Adrenal gland (tissue), 12 donors: Measurements from ENCODE around the gene SOX14. TPM values are rescaled to one million over a fixed set of nuclear protein-coding genes. Genes with fewer than 3 reads are reported as not detected.

Source experiments
- DNase-seq, 7 donors: peaks; one replicate each; pipeline ENCODE4 v3.0.0-alpha.2; 2019 to 2020
- H3K27ac ChIP-seq, 5 donors: fragments of 200-600 bp; sonication (generic) in 4 of 5; 1 replicate in 3 of 5; 2 replicates in 2 of 5; pipeline versions ENCODE4 v1.5.1 to v1.8.0; 2016 to 2020; ENCODE audit warnings: mild to moderate bottlenecking in 1 of 5
- H3K27me3 ChIP-seq: fragments of 200-600 bp; 2 replicates; pipeline ENCODE4 v1.8.0; 2021
- H3K36me3 ChIP-seq, 2 donors: fragments of 200-600 bp; replicated peaks in 1 of 2; 1 replicate in 1 of 2; 2 replicates in 1 of 2; pipeline versions ENCODE4 v1.5.1 to v1.8.0; 2018 to 2022
- H3K4me1 ChIP-seq, 2 donors: fragments of 200-600 bp; replicated peaks in 1 of 2; 1 replicate in 1 of 2; 2 replicates in 1 of 2; pipeline versions ENCODE4 v1.5.1 to v1.8.0; 2018 to 2021
- H3K4me3 ChIP-seq, 4 donors: fragments of 200-600 bp; sonication (generic) in 3 of 4; one replicate each; pipeline ENCODE4 v1.5.1; 2016 to 2018
- H3K9me3 ChIP-seq, 3 donors: fragments of 200-600 bp; sonication (generic) in 1 of 3; replicated peaks in 1 of 3; 1 replicate in 2 of 3; 2 replicates in 1 of 3; pipeline versions ENCODE4 v1.5.1 to v1.8.0; 2016 to 2021
- CTCF ChIP-seq, 6 experiments: fragments of 450-650 bp in 4 of 6; fragments of 200-600 bp in 2 of 6; sonication (generic) in 1 of 6; IDR thresholded peaks; 1 replicate in 5 of 6; 2 replicates in 1 of 6; pipeline versions ENCODE4 v1.5.1 to v1.8.0; 2016 to 2021; ENCODE audit warnings: antibody characterized with exemption in 6 of 6, mild to moderate bottlenecking in 2 of 6, moderate library complexity in 1 of 6
- POLR2A ChIP-seq, 2 donors: fragments of 450-650 bp; IDR thresholded peaks; one replicate each; pipeline ENCODE4 v1.6.1; 2017; ENCODE audit warnings: antibody characterized with exemption in 2 of 2, mild to moderate bottlenecking in 2 of 2, moderate library complexity in 1 of 2
- WGBS, 4 donors: extraction: QIAGEN DNeasy Blood & Tissue Kit in 2 of 4; methylation state at CpG; one replicate each; pipeline versions ENCODE4 v1.1.5 to v1.1.7; 2013 to 2017; 5-methylcytosine and 5-hydroxymethylcytosine counted together
- intact Hi-C, 2 donors: fragments of 100-400 bp; cut with DNase I; formaldehyde crosslinking; loops; one replicate each; pipeline versions ENCODE4 v1.14.1 to v1.15.0; 2022 to 2023
- polyA plus RNA-seq, 3 donors: library from polyadenylated mRNA; stranded (reverse); fragments of 200-250 nt in 2 of 3; fragments of 350-450 nt in 1 of 3; fragmentation: Illumina TruSeq in 1 of 3; extraction: RNeasy Lipid Tissue Mini Kit (QIAGEN cat#74804) in 1 of 3; gene quantifications; one replicate each; pipeline ENCODE4 v1.2.3, GENCODE V29; 2013 to 2014
- total RNA-seq, 9 donors: library from RNA; depleted of rRNA in 4 of 9; stranded (reverse); fragments of >200 nt in 4 of 9; fragments of 120-200 nt in 1 of 9; fragmentation: NEBNext Ultra II Directional in 1 of 9; extraction: Animal tissue kit (Norgen Biotek cat#: 25700) in 1 of 9; gene quantifications; one replicate each; pipeline versions ENCODE4 v1.1.0 to v1.2.4, GENCODE V29; 2013 to 2023
- donor health status: healthy with polysubstance abuse.
- donor health status: Bipolar disorder and iron deficiency.
- donor health status: DM: yes; HTN: yes; CAD: no.
- donor health status: DM: no; HTN: no; CAD: no.
- donor health status: DM: no; HTN: no; CAD: no.
- donor health status: DM: yes; HTN: yes; CAD: no.

The SOX14 gene
- total and polyA plus RNA-seq, 12 donors, result not detected

GRCh38 chr3:137767538-137768360 lies 3.6 kb downstream of the SOX14 start:
- Histone ChIP-seq H3K4me3 (peak overlapping the region in 1 of 4 donors; percentile 38), H3K36me3 (no peaks in the 10 kb centered on the region), H3K4me1 (peaks cover 5 to 31% of the 10 kb centered on the region in 2 donors), H3K27ac (no peak overlapping the region), H3K9me3 (no peaks in the 10 kb centered on the region), H3K27me3 (peaks cover 84% of the 10 kb centered on the region)
- TF ChIP-seq CTCF (IDR thresholded peaks at IDR 0.05), result no peak
- TF ChIP-seq POLR2A (IDR thresholded peaks at IDR 0.05), result no peak
- intact Hi-C loops, result no loop called here
- no peak for DNase-seq
- WGBS, 4 donors, result 2 to 3% (median 3%) methylated on average over 24 to 36 of the region's 36 CpGs

- intact Hi-C loops, result no loop called here
- Histone ChIP-seq H3K27me3 (peaks cover 79% of the 10 kb centered on the region), H3K9me3 (no peaks in the 10 kb centered on the region), H3K27ac (no peak overlapping the region), H3K36me3 (no peaks in the 10 kb centered on the region), H3K4me1 (peaks cover 5 to 31% of the 10 kb centered on the region in 2 donors), H3K4me3 (peak overlapping the region in 1 of 4 donors; percentile 38)
- TF ChIP-seq CTCF (IDR thresholded peaks at IDR 0.05), result no peak
- TF ChIP-seq POLR2A (IDR thresholded peaks at IDR 0.05), result no peak
- WGBS, 4 donors, result 1 to 3% (median 3%) methylated on average over 25 to 59 of the region's 59 CpGs
- no peak for DNase-seq
Observed at GRCh38 chr3:137768361-137769321, 4.5 kb downstream of the SOX14 start.

- 10 to 15% (median 12%) methylated on average over 16 to 23 of the region's 23 CpGs for WGBS, 4 donors
Observed at GRCh38 chr3:137769322-137770065, 5.4 kb downstream of the SOX14 start.

More at GRCh38 chr3:137769322-137770065, 5.4 kb downstream of the SOX14 start:
- H3K36me3 ChIP-seq, result no peaks in the 10 kb centered on the region
- peaks cover 72% of the 10 kb centered on the region for H3K27me3 ChIP-seq
- no peak overlapping the region for H3K4me3 ChIP-seq
- no peak for TF ChIP-seq POLR2A (IDR thresholded peaks at IDR 0.05)
- no peak for TF ChIP-seq CTCF (IDR thresholded peaks at IDR 0.05)
- no peak overlapping the region for H3K27ac ChIP-seq
- no peak for DNase-seq
- H3K9me3 ChIP-seq, result no peaks in the 10 kb centered on the region
- intact Hi-C loops, result no loop called here
- peaks cover 5 to 31% of the 10 kb centered on the region in 2 donors for H3K4me1 ChIP-seq
